HG02885 (cell line): Measurements from ENCODE around the gene C12orf75.
A peak's percentile ranks its signal among the peaks of the same experiment; 100 is the strongest.
"Not testable (repeated sequence)": the region's sequence is repeated elsewhere in the genome, so short reads cannot be mapped to it uniquely, and the experiment has no call there.

Experiments
- ATAC-seq: cut with Tn5 transposase; IDR thresholded peaks from one replicate; pipeline ENCODE4 v1.9.1; 2021; ENCODE audit warnings: mild to moderate bottlenecking; ENCODE audit not compliant: unreplicated experiment, poor library complexity

Gene C12orf75

GRCh38 chr12:105330283-105330930, at the start of gene C12orf75:
TSS of gene C12orf75 (plus strand) at chr12:105330691. CDS start at chr12:105330892, 201 bp downstream.
- ATAC-seq = peak; percentile 90

DNA sequence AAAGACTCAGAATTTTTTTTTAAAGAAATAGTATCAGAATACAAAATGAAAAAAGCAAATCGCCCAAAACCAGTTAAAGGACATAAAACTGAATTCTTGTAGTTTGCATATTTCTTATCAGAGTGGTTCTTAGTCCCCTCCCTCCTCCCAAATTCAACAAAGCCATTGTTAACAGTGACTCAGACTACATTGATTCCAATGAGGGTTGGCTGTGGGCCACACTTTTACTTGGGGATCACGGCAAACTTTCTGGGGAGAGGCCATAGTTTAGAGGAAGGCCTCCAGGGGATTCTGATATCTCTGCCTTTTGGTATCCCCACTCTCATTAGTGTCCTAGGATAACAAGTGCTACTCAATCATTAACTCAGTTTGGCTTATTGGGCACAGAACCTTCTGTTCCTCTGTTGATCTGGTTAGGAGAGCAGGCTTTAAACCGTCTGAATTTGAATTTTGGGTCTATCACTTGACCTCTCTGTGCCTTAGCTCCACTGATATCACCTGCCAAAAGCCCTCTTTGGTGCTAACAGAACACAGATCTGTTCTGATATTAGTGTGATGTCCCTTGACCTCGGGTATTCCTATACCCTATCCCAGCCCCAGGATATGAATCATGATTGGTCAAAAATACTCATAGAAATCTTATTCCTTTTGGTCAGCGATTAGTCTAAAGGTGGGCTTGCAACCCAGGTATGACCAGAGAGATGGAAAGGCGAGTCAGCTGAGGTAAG, 49.4 kb upstream of the C12orf75 start:
- ATAC-seq = no peak

DNA sequence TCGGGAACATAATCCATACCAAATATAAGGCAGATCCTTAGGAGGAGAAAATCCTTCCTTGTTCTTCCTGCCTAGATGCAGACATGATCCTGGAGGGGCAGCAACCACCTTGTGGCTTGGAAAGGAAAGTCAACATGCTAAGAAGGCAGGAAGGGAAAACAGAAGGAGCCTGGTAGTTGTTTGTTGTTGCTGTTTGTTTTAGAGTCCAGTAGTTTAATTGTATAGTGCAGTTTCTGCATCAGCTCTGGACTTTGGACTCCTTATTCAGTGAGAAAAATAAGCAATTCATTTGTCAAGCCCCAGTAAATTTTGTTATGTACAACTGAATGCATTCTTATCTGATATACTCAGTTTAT, 48.8 kb upstream of the C12orf75 start:
- ATAC-seq = no peak

DNA sequence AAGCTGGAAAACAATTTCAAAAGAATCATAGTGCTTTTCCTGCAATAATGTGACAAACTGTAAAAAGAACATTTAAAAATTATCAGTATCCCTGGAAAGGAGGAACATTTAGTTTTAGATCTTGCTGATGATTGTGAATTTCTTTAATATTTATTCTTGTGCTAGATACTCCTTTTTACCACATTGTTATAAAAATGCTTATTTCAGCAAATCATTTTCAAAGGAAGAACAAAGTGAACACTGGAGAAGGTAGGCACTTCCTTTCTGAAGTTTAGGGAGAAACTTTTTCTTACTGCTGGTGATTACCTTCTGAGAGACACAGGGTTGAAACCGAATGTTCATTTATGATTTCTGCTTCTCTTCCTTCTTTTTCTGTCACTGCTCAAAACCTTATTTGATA, 45.1 kb upstream of the C12orf75 start:
- no peak for ATAC-seq

DNA sequence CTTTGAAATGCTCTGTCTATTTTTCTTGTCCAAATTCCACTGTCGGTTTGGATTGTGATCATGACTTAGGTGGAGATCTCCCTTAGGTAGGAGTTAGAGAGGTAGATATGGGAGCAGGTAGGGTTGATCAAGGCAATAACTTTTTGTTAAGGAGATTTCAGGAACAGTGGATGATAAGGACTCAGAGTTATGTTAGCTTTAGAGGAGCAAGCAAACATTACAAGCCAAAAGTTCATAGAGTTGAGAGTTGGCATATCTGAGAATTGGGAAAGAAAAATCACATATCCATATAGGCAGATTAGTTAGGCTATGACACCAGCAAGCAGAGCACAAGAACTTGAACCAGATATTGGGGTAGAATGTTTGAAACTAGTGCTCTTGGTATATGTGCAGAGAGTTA, 43.1 kb upstream of the C12orf75 start:
- no peak for ATAC-seq

DNA sequence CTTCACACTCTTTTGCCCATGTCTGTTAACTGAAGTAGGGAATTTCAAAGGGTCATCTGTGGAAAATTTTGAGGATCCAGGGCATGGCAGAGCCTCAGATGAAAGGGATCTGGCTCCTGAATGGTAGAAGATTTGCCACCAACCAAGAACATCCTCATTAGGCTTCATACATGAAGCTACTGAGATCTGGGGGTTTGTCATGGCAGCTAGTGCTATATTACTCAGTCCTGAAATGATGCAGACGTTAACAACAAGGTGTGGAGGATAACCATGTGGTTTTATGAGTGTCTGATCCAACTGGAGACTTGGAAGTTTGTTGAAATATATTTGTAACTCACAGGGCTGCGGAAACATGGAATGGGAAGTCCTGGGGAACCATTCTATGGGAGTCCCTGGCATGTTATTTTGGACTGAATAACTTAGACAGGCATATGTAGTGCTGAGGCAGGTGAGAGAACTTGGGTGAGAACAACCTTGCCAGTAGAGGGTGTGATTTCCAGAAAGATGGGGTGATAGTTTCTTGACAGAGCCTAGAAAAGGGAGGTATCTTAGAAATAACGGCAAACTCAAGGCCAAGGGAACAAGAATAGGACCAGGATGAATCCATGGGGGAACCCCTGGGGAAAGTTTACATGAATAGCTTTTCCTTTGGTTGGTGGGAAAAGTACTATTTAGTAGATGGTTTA, 42.0 kb upstream of the C12orf75 start:
- no peak for ATAC-seq

GRCh38 chr12:105289114-105289904, 41.2 kb upstream of the C12orf75 start:
- no peak for ATAC-seq

DNA sequence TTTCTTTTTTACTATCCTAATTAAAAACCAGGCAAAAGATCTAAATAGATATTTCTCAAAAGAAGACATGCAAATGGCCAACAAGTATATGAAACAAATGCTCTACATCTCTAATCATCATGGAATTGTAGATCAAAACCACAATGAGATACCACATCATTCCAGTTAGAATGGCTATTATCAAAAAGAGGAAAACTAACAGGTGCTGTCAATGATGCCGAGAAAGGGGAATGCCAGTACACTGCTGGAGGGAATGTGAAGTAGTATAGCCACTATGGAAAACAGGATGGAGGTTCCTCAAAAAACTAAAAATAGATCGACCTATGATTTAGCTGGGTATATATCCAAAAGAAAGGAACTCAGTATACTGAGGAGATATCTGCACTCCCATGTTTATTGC, 39.0 kb upstream of the C12orf75 start:
- no peak for ATAC-seq

DNA sequence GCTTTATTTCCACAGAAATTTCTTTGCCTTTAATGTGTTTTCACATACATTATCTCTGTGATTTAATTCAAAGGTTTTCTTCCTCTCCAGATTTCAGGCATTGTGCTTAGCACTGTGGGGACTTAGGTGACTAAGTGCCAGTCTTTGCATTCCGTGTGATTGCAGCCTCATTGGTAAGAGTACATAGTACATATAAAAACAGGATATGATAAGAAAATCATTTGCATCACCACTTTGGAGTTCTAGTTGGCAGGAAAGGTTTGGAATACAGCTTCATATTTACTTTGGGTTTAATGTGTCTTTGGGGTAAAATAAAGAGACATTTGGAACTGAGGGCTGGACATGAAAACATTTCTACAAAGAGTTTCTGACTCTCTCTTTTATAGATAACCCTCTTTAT, 37.8 kb upstream of the C12orf75 start:
- ATAC-seq = no peak

- no peak for ATAC-seq
Measured at GRCh38 chr12:105293187-105293586, 37.3 kb upstream of the C12orf75 start.

DNA sequence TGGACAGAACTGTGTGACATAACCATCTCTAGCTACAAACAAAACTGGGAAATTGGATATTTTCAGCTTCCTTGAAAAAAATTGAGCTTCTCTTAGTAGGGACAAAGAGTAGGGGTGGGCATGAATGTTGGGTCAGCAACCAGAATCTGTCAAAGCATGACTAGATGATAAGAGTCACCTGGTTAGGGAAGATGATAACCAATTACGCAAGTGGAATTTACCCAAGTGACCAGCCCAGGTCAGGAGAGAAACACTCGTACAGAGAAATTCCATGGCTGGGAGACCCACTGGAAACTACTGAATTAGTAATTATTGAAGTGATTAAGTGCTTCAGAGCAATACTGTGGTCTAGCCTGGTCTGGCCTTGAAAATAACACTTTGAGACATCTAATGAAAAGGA, 36.3 kb upstream of the C12orf75 start:
- no peak for ATAC-seq

GRCh38 chr12:105294886-105295479, 35.5 kb upstream of the C12orf75 start:
- no peak for ATAC-seq

DNA sequence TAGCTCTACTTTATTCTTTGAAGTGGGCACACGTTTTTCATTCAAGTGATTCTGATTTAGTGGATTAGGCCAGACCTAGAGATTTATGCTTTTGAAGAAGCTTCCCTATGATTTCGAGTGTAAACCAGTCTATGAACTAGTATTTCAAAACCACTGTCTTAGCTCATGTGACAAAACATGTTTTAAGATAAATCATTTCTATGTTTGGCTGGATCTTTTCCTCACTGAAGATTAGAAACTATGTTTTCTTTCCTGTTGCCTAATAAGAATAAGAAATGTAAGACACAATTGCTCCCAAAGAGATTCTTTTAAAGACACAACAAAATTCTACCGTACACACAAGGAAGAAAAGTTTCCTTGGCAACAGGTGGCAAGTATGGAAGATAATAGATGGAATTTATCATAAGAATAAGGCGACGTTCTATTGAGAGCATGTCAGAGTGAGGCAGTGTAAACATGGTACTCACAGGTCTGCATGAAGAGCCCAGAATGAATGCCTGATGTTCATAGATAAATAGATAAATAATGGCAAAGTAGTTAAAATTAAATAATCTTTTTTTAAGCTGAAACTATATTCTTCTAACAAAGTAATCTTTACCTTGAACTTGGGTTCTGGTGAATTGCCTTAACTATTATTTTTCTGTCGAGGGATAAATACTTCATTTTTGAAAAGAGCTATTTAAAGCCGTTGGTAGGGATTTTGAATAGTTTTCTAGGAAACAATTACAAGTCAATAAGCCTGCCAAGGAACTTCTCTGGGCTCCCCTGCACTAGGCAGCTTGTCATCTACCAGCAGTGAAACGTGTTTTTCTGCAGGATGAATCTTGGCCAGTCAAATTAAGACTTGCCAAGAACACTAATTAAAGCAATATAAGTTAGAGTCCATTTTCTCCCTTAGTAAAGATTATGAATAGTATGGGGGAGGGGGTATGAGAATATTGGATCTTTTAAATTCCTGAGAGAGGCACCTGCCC, 34.1 kb upstream of the C12orf75 start:
- ATAC-seq = no peak

GRCh38 chr12:105300883-105301282, 29.6 kb upstream of the C12orf75 start:
- no peak for ATAC-seq

DNA sequence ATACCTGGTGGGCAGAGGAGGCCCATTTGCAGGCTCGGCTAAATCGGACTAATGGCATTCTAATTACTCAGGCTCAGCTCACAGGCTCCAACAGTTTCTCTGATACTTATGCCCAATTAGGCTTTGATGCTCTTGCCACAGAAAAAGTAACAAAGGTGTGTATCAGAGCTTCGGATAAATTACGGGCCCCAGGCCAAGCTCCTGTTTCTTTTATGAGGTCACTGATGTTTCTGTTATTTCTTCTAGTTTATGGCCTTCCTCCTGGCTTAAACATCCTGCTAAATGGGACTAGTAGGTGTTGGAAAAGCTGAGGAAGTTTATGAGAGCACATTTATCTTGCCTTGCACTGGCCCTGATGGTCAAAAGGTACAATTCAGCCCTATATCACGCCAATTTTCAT, 28.8 kb upstream of the C12orf75 start:
- no peak for ATAC-seq

GRCh38 chr12:105302986-105303385, 27.5 kb upstream of the C12orf75 start:
- ATAC-seq = not testable (repeated sequence)

DNA sequence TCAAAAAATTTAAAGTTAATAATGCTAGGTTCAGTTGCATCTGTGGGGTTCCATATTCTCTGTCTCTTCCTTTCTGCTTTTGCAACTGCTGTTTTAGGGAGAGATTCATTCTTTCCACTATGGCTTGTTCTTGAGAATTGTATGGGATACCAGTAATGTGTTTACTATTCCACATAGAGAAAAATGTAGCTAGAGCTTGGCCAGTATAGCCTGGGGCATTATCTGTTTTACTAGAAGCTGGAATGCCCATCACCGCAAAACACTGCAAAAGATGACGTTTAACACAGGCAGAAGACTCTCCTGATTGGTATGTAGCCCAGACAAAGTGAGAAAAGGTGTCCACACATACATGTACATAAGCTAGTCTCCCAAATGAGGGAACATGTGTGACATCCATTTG, 25.9 kb upstream of the C12orf75 start:
- ATAC-seq = not testable (repeated sequence)

DNA sequence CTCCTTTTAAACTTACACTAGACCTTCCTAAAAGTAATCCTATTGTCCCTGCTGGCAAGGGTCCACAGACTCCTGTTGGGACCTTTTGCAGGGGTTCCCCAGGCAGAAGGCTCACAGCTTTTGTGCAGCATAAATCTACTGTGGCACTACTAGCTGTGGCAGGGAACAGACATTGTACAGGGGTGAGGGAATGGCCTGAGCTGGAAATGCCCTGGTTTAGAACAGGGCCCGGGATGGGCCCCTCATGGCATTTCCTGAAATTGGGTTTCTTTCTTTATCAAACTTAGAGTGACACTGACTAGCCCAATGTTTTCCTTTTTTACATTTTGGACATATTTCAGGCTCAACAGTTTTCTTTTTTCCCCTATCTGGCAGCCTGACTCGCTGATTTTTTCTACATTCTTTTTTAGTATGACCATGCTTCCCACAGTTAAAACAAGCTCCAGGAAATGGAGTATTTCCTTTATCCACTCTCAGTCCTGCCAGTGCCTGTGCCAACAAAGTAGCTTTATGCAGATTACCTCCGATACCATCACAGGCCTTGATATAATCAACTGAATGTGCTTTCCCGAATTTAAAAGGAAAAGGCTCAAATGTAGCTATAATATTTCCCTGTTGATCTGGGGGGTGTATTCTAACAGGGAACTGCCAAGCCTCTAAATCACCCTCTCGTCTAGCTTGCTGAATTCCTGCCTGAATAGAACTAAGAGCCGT, 22.7 kb upstream of the C12orf75 start:
- not testable (repeated sequence) for ATAC-seq

GRCh38 chr12:105308839-105309238, 21.7 kb upstream of the C12orf75 start:
- not testable (repeated sequence) for ATAC-seq
